Measurements from ENCODE around the gene FOXN1. TPM values are rescaled to one million over a fixed set of nuclear protein-coding genes. Genes with fewer than 3 reads are reported as not detected.

Gene FOXN1
- polyA plus RNA-seq, 1 of the 3 experiments (the other 2 are of a cell fraction) = not detected

DNA sequence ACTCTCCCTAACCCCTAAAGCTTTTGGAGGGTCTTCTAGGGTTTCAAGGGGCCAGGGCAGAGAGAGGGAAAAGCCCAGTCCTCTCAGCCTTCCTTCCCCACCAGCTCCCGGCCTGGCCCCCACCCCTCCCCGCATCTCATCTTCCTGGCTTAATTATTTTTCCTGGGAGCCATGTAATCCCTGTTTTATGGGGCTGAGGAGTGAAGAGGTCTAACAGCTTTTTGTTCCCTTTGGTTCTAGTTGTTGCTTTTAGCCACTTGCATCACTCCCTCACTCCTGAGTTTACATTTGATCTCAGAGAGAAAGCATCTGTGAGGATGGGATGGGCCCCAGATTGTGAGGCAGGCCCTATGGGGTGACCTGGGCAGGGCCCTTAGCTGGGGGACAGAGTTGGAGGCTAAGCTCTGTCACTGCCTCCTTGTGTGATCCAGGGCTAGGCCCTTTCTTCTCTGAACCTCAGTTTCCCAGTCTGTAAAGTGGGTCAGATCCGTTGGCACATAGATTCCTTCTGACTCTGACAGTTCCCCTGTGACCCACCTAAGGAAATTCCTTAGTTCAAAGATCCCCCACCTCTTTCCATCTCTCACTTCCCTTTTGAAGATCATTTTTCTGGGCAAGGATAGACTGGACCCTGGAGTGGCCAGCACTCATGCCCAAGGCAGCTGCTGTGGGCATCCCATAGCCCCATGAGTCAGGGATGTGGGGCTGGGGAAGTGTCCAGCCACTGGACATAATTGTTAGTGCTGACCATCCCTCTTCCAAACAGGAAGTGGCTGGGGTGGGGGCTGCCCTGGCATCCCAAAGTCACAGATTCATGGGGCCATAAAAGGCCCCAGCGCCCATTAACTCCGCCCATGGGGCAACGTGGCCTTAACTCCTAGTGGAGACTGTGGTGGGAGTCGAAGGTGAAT is 26.2 kb downstream of the FOXN1 start:
- TF ChIP-seq YY1 (IDR thresholded peaks at IDR 0.05; ENCODE audit: low read depth) (no peak), SIN3A (IDR thresholded peaks at IDR 0.05; ENCODE audit: borderline replicate concordance, low read depth, low read length) (no peak), RXRA (IDR thresholded peaks at IDR 0.05; ENCODE audit: borderline replicate concordance, low read depth) (no peak), RAD21 (IDR thresholded peaks at IDR 0.05; ENCODE audit: low read length) (no peak), RFX5 (IDR thresholded peaks at IDR 0.05; ENCODE audit: low read length) (no peak), NFIC (IDR thresholded peaks at IDR 0.05; ENCODE audit: borderline replicate concordance) (no peak), TEAD4 (IDR thresholded peaks at IDR 0.05; ENCODE audit: borderline replicate concordance, insufficient read depth) (no peak), CHD2 (IDR thresholded peaks at IDR 0.05; ENCODE audit: low read length, partially characterized antibody) (no peak), FOXJ3 (CRISPR knock-in tag; IDR thresholded peaks at IDR 0.05) (no peak), TCF12 (IDR thresholded peaks at IDR 0.05) (no peak)
- TF ChIP-seq, protein P1, sequence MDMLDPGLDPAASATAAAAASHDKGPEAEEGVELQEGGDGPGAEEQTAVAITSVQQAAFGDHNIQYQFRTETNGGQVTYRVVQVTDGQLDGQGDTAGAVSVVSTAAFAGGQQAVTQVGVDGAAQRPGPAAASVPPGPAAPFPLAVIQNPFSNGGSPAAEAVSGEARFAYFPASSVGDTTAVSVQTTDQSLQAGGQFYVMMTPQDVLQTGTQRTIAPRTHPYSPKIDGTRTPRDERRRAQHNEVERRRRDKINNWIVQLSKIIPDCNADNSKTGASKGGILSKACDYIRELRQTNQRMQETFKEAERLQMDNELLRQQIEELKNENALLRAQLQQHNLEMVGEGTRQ (IDR thresholded peaks at IDR 0.05; ENCODE audit: borderline replicate concordance, low read depth, low read length) = no peak
- TF ChIP-seq, protein P2, sequence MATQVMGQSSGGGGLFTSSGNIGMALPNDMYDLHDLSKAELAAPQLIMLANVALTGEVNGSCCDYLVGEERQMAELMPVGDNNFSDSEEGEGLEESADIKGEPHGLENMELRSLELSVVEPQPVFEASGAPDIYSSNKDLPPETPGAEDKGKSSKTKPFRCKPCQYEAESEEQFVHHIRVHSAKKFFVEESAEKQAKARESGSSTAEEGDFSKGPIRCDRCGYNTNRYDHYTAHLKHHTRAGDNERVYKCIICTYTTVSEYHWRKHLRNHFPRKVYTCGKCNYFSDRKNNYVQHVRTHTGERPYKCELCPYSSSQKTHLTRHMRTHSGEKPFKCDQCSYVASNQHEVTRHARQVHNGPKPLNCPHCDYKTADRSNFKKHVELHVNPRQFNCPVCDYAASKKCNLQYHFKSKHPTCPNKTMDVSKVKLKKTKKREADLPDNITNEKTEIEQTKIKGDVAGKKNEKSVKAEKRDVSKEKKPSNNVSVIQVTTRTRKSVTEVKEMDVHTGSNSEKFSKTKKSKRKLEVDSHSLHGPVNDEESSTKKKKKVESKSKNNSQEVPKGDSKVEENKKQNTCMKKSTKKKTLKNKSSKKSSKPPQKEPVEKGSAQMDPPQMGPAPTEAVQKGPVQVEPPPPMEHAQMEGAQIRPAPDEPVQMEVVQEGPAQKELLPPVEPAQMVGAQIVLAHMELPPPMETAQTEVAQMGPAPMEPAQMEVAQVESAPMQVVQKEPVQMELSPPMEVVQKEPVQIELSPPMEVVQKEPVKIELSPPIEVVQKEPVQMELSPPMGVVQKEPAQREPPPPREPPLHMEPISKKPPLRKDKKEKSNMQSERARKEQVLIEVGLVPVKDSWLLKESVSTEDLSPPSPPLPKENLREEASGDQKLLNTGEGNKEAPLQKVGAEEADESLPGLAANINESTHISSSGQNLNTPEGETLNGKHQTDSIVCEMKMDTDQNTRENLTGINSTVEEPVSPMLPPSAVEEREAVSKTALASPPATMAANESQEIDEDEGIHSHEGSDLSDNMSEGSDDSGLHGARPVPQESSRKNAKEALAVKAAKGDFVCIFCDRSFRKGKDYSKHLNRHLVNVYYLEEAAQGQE (IDR thresholded peaks at IDR 0.05; ENCODE audit: low read depth, low read length) = no peak
- DNase-seq = no peak

More for the DNA sequence above, 26.2 kb downstream of the FOXN1 start:
- H3K27me3 ChIP-seq (ENCODE audit: insufficient read depth) = peaks cover 10% of the 10 kb centered on the region; the same call in 1 of the 2 replicates
- H3K9me2 ChIP-seq = no peaks in the 10 kb centered on the region
- no peak overlapping the region for H2AFZ ChIP-seq (ENCODE audit: low read depth)
- ChIA-PET POLR2A (no interaction called here), CTCF (interaction anchor here (1.2 to 6.3 kb wide), 4 partner anchors 8 to 38 kb away, joined by 3 to 47 read pairs (median 9); no protein-coding TSS in a partner anchor)
- H3K36me3 ChIP-seq (replicated peaks in 1 of 2; ENCODE audit: control insufficient read depth in 1 of 2, insufficient read depth in 2 of 2, low read length in 1 of 2) = no peaks in the 10 kb centered on the region
- H3K4me3 ChIP-seq (ENCODE audit: low read depth in 2 of 2, low read length in 1 of 2) = no peak overlapping the region
- H4K20me1 ChIP-seq (ENCODE audit: insufficient read depth) = no peaks in the 10 kb centered on the region
- H3K9me3 ChIP-seq = no peaks in the 10 kb centered on the region
- H3K4me1 ChIP-seq (ENCODE audit: control insufficient read depth in 1 of 2, insufficient read depth in 2 of 2, low read depth in 1 of 2, low read length in 1 of 2) = no peaks in the 10 kb centered on the region
- no peak overlapping the region for H3K27ac ChIP-seq (ENCODE audit: low read depth in 2 of 2, low read length in 1 of 2)
- H3F3A ChIP-seq (replicated peaks; ENCODE audit: insufficient read depth) = no peaks in the 10 kb centered on the region
- no peak overlapping the region for H3K4me2 ChIP-seq
- H3K79me2 ChIP-seq (ENCODE audit: insufficient read depth) = no peaks in the 10 kb centered on the region
- 56% methylated on average over 3 of the region's 7 CpGs for WGBS (ENCODE audit: low lambda C conversion rate)
- H3K9ac ChIP-seq = no peak overlapping the region
